ENCODE results near the gene UBAC1.
"Not testable (repeated sequence)": the region's sequence is repeated elsewhere in the genome, so short reads cannot be mapped to it uniquely, and the experiment has no call there.

The UBAC1 gene

DNA sequence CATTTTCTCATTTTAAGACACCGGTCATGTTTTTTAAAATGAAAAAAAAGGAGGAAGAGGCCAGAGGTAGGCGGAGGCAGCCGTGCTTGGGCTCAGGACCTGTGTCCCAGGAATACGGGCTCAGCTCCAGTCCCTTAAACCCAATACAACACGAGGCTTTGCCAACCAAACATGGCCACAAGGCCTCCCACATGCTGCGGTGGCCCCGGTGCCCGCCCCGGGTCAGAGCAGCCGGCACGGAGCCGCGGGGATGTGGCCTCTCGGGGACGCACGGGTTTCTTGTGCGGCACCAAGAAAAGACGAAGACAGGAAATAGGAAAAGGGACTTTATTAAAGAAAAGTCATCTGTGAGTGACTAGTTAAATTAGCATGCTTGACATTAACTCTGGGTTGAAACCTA is 28.5 kb downstream of the UBAC1 start:
- DNase-seq = no peak

DNA sequence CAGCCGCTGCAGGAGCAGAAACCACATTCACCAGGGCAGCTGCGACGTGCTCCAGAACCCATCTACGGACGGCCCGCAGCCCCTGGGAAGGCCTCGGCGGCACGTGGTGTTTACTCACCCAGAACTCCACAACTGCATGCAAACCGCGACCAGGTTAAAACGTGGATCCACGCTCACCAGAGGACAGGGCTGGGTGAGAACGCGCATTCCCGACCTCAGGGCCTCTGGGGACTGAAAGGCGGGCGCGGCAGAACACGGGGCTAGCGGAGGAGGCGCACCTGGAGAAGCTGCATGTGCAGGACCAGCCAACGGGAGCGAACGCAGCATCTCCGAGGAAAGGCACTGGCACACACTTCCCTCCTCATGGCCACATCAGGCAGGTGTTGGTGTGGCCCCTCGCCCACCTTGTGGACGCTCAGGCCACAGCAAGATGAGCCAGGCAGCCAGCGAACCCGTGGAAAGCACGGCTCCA is 29.8 kb downstream of the UBAC1 start:
- no peak for DNase-seq

DNA sequence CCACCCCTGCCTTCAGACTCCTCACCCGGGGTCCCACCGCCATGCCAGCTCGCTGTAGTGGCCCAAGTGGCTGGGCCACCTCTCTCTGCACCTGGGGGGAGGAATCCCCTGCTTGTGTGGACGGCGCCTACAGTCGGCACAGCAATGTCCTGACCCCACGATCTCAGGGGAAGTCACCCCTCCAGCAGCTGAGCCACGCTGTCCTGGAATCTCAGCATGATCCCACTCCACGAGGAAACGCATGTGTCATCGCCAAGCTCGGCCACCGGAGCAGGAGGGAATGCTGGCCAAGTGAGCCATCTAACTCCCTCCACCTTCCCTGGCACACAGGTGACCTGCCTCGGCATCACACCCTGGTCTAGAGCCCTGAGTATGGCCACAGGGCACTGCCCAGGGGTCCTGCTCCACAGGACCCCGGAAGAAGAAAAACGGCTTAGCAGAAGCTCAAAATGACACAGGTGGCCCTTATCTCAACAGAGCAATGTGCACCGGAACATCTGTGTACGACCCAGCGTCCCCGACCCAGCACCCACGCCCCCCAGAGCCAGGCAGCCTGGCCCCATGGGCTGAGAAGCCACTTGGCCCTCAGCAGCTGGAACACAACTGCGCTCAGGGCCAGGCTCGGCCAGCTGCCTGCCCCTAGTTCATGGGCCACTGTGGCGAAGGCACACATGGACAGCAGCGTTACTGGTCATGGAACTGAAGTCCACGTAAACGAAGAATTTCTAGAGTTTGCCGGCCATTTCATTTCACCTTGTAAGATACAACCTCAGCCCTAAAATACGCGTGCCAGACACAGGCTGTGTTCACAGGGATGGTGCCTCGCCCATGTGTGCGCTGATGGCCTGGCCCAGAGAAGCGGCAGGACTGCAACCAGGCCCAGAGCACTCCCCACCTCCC is 30.5 kb downstream of the UBAC1 start:
- DNase-seq = no peak

DNA sequence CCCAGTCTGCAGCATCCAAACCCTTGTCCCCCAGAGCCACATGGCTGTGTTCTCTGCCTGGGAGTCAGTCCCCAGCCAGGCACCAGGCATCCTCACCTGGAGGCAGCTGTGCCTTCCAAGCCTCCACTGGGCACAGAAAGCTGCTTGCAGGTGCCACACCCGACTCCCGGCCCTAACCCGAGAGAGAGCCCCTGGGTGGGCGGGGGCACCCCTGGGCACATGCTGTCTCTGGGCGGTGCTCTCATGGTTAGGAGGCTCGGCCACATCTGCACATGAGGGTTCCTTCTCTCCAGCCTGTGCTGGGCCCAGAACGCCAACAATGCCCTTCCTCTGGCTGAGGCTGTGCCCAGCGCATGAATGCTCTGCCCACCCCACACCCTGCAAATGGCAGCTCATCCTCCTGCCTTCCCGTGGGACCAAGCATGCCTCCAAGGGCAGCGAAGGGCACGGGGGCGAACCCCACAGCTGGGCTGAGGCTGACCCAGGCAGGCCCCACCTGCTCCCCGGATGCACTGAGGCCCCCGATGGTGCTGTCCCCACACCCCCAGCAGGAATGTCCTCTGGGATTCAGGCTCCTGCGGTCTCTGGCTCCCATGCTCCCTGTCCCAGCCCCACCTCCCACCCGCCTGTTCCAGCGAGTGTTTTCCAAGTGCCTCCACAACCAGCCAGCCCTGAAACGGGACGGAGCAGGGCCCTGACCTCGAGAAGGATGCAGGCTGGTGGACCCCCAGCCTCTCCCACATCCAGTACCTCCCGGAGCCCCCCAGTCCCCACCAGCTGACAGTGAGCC is 31.3 kb downstream of the UBAC1 start:
- no peak for DNase-seq

DNA sequence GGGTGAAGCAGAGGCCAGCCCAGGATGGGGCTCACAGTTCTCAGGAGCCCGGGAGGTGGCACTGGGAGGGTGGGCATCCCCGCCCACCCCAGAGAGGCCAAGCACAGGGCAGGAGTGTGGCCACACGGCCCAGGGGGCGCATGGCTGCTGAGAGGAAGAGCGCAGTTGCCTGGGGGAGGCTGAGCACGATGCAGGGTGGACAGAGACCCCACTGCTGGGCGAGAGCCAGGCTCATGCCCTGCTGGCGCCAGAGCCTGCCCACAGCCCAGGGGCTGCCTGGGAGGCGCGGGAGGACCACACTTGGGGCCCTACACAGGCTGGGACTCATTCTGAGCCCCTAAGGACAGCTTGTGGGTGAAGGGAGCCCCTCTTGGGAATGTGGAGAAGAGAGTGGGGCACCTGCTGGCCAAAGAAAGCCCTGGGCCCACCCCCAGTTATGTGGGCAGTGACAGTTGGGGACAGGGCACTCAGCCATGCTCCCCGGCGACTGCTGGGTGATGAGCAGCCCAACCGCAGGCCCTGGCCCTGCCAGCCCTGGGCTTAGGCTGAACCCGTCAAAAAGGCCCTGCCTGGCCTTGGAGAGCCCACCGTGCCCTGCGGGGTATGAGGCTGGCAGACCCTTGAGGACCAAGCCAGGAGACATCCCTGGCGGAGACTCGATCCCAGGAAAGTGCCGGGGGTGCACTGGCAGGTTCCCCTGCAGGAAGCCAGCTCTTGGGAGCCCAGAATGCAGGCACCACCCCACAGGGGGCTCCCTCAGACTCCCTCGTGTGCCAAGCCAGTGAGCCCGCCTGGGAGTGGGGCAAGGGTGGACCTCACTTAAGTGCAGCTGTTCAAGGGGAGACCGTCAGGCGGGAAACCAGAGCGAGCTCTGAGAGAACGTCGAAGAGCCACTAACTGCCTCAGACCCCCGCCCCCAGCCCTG is 32.2 kb downstream of the UBAC1 start:
- DNase-seq = no peak

DNA sequence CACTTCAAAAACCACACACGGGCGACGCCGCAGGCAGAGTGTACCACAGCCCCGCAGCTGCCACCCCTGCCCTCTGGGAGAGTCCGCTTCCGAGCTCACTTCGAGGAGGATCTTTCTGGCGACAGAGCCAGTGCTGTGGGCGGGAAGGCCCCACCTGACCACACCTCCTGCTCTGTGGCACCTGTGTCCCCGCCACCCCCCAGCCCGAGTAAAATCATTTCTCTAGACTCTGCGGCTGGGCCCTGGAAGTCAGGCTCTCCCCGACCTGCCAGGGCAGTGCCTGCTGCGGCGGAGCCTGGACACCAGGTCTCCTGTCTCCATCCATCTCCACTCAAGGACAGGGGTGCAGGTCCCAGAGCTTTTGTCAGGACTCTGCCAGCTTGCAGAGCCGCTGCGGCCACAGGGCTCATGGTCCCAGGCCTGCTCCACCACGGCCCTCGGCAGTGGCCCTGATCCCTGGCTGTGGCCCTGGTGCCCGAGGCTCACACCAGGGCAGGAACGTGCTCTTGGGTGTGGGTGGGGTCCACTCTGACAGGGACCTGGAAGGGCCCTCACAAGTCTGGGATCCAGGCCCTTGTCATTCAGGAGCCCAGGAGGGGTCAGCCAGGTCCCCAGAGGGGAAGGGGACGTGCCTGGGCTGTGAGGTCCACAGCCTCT is 33.0 kb downstream of the UBAC1 start:
- no peak for DNase-seq

DNA sequence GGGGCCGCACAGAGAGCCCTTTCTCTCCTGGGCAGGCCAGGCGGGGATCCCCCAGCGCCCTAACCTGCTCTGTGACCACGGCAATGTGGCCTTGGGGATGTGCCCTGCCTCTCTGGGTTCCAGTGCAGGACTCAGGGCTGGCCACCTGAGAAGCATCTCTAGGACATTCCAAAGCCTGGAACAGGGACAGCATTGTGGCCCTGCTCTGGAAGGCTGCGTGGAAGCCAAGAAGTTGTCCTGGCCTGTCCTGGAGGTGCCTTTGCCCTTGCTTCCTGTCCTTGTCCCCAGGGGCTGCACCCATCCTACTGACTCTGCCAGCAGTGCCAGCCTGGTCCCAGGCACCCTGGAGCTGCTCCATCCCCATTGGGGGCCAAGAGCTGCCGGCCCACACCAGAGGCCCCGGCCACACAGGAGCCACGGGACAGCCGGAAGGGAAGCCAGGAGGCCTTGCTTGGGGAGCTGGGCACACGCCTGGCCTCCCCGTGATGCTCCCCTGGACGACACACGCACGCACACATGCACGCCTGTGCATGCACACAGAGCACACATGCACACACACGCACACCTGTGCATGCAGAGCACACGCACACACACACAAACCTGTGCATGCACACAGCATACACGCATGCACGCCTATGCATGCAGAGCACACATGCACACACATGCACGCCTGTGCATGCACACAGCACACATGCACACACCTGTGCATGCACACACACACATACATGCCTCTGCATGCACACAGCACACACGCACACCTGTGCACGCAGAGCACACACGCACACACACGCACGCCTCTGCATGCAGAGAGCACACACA is 33.8 kb downstream of the UBAC1 start:
- no peak for DNase-seq

DNA sequence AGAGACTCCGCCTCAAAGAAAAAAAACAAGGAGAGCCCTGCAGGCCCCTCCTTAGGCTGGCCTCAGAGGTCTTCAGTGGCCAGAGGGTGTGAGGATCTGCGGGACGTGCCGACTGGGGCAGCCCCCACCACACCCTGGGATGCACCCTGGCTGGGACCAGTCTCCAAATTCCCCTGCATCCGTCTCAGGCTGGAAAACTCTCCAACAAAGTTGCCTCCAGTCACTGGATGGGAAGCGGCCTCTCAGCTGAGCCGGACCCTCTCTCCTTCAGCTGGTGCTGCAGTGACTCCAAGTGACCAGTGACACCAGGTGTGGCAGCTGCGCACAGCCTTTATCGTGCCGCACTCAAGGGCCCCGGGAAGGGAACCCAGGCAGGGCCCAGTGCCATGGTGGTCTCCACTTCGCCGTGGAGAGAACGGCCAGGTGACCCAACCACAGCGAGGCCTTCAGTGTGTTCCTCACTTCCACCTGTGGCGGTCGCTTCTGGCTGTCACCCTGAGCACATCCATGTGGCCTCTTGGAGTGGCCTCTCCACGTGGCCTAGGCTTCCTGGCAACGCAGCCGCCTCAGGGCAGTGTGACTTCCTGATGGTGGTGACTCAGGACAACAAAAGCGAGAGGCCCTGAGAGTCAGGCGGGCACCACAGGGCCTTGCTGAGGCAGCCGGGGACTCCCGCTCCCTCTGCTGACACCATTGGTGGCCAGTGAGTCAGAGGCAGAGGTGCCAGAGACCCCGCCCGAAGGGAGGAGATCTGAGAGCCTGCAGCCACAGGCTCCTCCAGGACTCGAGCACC is 34.6 kb downstream of the UBAC1 start:
- no peak for DNase-seq

DNA sequence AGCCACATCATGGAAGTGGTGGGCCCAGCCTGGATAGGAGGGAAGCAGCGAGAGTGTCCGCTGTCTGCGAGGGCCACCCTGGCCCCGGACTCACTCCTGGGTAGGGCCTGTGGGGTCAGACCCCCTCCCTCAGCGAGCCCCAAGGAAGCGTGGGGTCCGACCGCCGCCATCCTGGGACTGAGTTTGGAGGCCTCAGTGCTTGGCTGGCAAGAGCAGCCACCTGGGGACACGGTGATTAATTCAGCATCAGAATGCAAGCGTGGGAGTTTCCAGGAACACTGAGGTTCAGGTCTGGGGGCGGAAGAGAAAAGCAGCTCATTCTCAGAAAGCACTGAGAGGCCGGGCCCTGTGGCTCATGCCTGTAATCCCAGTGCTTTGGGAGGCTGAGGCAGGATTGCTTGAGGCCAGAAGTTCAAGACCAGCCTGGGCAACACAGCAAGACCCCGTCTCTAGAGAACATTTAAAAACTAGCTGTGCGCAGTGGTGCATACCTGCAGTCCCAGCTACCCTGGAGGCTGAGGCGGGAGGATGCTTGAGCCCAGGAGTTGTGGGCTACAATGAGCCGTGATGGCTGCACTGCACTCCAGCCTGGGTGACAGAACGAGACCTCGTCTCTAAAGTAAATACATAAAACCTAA is 35.6 kb downstream of the UBAC1 start:
- DNase-seq = no peak

DNA sequence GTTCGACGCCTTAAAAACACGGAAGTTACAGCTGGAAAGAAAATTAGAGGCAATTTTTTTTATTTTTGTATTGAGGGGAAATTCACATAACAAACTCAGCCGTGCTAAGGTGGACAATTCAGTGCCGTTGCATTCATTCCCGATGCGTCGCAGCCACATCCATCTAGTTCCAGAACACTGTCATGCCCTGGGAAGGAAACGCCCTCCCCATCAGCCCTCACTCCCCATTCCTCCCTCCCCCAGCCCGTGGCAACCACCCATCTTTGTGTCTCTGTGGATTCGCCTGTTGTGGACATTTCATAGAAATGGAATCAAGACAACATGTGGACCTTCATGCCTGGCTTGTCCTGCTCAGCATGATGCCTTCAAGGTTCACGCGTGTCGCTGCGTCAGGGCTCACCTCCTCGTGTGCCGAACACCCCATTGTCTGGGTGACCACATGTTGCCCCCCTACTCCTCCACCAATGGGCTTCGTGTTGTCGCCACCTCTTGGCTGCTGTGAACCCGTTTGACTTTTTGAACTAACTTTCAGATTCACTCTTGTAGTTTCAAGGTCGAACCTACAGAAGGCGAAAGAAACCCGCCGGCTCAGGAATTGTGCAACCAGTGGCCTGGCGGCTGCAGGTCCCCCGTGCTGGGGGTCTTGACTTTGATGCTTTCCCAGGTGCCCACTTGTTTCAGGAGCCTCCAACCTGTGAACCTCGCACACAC is 36.4 kb downstream of the UBAC1 start:
- DNase-seq = no peak

DNA sequence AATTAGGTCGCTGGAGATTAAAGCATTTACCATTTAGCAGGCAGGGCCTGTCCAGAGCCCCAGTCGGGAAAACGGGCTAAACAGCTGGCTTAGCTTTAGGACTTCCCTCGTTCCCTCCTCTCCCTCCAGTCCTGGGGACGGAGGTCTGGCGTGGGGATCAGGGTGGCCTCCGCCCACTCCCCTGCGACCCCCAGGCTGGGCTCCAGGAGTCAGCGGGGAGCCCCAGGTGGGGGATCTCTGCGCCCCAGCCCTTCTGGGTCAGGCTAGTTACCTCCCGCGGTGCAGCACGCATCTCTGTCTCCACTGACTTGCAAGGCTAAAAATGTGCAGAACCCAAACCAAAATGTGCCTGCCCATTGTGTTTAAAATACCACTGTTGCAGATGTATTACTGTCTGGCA is 37.7 kb downstream of the UBAC1 start:
- no peak for DNase-seq

DNA sequence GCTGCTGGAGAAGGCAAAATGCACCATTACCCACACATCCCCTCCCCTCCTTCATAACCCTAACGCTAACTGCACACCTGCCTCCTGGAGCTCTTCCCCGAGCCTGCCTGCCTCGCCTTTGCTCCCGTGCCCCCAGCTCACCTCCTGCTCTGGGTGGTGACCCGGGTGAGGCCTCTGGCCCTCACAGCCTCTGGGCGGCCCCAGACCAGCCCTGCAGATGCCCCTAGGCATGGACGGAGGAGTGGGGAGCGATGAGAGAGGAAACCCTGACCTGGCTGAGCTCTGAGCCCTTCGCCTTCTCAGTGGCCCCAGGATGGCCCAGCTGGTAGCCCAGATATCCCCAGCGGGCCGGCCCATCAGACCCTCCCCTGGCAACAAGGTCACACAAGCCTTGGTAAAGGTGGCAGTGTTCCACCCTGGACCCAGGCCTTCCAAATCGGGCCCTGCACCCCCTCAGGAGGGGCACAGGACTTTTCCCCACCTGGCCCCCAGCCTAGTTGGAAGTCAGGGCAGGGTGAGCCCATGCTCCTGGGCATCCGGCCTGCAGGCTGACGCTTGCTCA is 39.3 kb downstream of the UBAC1 start:
- DNase-seq = no peak

DNA sequence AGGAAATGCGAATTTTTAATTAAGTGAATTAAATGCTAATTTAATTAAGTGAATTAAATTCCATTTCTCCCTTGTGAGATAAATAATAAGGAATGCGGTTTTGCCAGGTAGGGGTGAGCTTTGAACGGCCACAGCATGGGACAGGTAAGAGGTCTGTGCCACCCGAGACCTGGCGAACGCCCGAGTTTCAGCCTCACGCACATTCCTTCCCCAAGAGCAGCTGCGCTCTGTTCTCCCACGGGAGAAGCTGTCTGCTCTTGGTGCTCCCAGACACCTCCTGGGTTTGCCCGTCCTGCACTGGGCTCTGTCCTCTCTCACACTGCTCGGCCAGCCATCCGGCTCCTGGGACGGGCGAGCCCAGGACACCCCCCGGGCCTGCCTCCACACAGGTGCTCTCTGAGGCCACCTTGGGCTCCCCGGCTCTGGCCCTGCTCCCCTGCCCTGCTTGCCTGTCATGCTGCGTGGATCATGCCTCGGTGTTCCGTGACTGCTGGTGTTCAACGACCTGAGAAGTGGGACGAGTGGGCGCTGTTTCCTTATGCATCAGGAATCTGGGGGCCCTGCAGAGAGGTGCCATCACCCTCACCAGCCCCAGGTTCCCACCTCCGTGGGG is 40.1 kb downstream of the UBAC1 start:
- no peak for DNase-seq

DNA sequence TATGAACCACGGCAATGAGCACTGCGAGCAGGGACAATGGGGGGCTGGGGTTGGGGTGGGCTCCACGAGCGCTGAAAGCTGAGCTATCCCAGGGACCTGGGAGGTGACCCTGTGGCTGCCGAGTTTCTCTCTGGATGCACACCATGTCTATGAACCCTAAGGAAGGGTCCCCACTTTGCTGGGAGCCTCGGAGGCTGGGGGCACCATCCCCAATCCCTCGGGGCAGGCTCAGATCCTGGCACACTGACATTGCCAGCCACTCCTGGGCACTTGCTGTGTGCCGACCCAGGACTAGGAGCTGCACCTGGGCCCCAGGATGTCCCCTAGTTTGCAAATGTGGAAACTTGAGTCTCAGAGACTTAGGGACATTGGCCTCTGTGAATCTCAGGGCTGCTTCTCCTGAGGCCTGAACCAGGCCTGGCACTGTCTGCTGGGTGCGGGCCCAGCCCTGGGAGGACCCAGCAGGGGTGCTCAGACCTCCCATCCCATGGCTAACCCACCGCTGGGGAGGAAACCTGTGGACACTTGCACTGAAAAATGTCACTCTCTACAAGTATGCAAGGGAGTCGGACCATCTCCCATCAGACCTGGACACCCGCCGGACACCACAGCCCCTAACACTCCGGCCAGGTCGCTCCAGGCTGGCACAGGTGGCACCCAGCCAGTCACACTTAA is 40.8 kb downstream of the UBAC1 start:
- DNase-seq = no peak

DNA sequence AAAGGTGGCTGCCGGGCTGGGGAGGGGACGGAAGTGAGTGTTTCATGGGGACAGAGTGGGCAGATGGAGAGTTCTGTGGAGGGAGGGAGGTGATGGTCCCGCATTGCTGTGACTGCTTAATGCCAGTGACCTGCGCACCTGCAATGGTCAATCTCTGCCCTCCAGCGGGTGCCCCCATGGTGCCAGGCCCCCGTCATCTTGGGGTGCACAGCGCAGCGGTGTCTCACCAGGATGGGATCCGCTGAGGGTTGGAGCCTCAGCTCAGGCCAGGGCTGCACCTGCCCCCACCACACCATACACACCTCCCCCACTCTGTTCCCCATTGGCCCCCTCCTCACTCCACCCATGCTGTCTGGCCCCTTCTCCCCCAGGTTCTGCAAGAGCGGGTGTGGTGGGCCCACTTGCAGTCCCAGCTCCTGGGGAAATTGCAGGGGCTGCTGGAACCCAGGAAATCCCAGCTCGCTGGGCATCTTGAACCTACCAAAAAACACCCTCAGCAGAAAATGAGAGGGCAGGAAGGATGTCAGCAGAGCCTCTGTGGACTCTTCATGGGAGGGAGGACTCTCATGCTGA is 41.8 kb downstream of the UBAC1 start:
- no peak for DNase-seq

DNA sequence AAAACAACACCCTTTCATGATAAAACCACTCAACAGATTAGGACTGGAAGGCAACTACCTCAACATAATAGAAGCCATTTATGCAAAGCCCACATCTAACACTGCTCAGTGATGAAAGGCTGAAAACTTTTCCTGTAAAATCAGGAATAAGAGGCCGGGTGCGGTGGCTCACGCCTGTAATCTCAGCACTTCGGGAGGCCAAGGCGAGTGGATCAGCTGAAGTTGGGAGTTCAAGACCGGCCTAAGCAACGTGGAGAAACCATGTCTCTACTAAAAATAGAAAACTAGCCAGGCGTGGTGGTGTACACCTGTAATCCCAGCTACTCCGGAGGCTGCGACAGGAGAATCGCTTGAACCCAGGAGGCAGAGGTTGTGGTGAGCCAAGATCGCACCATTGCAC is 44.9 kb downstream of the UBAC1 start:
- not testable (repeated sequence) for DNase-seq

DNA sequence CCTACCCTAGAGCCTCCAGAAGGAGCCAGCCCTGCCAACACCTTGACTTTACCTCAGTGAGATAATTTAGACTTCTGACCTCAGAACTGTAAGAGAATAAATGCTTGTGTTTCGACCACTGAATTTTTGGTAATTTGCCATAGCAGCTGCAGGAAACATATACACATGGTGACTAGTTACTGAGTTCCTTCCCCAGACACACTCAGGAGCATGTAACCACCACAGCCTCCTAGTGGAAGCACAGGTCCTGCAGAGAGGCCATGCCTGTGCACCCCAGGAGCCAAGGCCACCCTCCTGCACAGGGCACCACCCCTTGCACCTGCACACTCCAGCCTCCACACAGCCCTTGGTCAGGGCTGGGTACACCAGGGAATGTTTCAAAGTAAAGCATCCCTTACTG is 46.3 kb downstream of the UBAC1 start:
- DNase-seq = peak; percentile 35

DNA sequence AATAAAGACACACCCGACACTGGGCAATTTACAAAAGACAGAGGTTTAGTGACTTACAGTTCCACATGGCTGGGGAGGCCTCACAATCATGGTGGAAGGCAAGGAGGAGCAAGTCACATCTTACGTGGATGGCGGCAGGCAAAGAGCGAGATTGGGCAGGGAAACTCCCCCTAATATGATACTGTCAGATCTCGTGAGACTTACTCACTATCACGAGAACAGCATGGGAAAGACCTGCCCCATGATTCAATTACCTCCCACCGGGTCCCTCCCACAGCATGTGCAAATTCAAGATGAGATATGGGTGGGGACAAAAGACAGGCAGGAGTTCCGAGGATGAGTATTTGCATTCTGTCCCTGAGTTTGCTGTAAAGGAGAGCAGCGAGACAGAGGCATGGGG is 49.9 kb downstream of the UBAC1 start:
- DNase-seq = not testable (repeated sequence)
